Stimulated activated CD4-positive, alpha-beta T cell treated with anti-CD3 and anti-CD28 coated beads, Interleukin-1b, Interleukin-23, amount 100 ng/mL, for 48 hours (primary cell): ENCODE results near the gene GNPDA2.

Experiments used
- DNase-seq: peaks from one replicate; pipeline ENCODE4 v3.0.0-alpha.2; 2020

GNPDA2 gene

GRCh38 chr4:44678094-44679041, 48.0 kb downstream of the GNPDA2 start, which contains the start of gene GUF1:
TSS of gene GUF1 (plus strand) at chr4:44678420. CDS start at chr4:44678623, 203 bp downstream.
- peak; percentile 89 for DNase-seq

- DNase-seq: no peak
Measured at GRCh38 chr4:44675366-44675765, 51.0 kb downstream of the GNPDA2 start.

GRCh38 chr4:44674471-44674870, 51.9 kb downstream of the GNPDA2 start:
- DNase-seq: no peak

GRCh38 chr4:44671636-44672035, 54.7 kb downstream of the GNPDA2 start:
- no peak for DNase-seq

- DNase-seq: no peak
Measured at GRCh38 chr4:44670506-44671199, 55.7 kb downstream of the GNPDA2 start.

- no peak for DNase-seq
Measured at GRCh38 chr4:44668526-44668925, 57.8 kb downstream of the GNPDA2 start.

- DNase-seq: no peak
Measured at GRCh38 chr4:44663539-44664263, 62.7 kb downstream of the GNPDA2 start.

- DNase-seq: no peak
Measured at GRCh38 chr4:44662623-44663005, 63.7 kb downstream of the GNPDA2 start.

GRCh38 chr4:44661940-44662622, 64.3 kb downstream of the GNPDA2 start:
- DNase-seq: no peak

- no peak for DNase-seq
Measured at GRCh38 chr4:44660396-44660795, 66.0 kb downstream of the GNPDA2 start.

- DNase-seq: no peak
Measured at GRCh38 chr4:44652002-44652401, 74.4 kb downstream of the GNPDA2 start.
